OCI-LY3 (cell line): ENCODE measurements around the gene METAP1.

ENCODE experiments used
- H2AFZ ChIP-seq: fragments of 200-600, 300-600 bp; shearing (Covaris generic); 2 replicates; pipeline ENCODE4 v1.6.0; 2014; ENCODE audit warnings: antibody characterized with exemption, low read depth, low read length
- H3K27ac ChIP-seq: fragments of 200-600, 300-600 bp; sonication (generic); 2 replicates; pipeline ENCODE4 v1.5.1; 2014; ENCODE audit warnings: mild to moderate bottlenecking, low read length, moderate library complexity, mixed read lengths
- H3K27me3 ChIP-seq: fragments of 200-600, 300-600 bp; sonication (generic); 2 replicates; pipeline ENCODE4 v1.6.1; 2014; ENCODE audit warnings: low read depth, low read length, mixed read lengths
- H3K36me3 ChIP-seq: fragments of 200-600, 300-600 bp; sonication (generic); replicated peaks from 2 replicates; pipeline ENCODE3; 2014; ENCODE audit warnings: low read depth, low read length, mixed read lengths
- H3K4me1 ChIP-seq: fragments of 300-600, 200-600 bp; sonication (generic); 2 replicates; pipeline ENCODE4 v1.6.1; 2014; ENCODE audit warnings: low read length, mixed read lengths
- H3K4me2 ChIP-seq: fragments of 200-600, 300-600 bp; sonication (generic); 2 replicates; pipeline ENCODE4 v1.6.1; 2014; ENCODE audit warnings: low read length, mixed read lengths
- H3K4me3 ChIP-seq: fragments of 300-600, 200-600 bp; sonication (generic); 2 replicates; pipeline ENCODE4 v1.5.1; 2014; ENCODE audit warnings: antibody characterized with exemption, mild to moderate bottlenecking, low read length, moderate library complexity
- H3K79me2 ChIP-seq: fragments of 300-600, 200-600 bp; shearing (Covaris generic); 2 replicates; pipeline ENCODE4 v1.6.1; 2014; ENCODE audit warnings: mild to moderate bottlenecking, low read length, mixed read lengths
- H3K9ac ChIP-seq: fragments of 300-600, 200-600 bp; shearing (Covaris generic); 2 replicates; pipeline ENCODE4 v1.6.0; 2014; ENCODE audit warnings: mild to moderate bottlenecking, low read length, moderate library complexity
- H3K9me3 ChIP-seq: fragments of 200-600, 300-600 bp; shearing (Covaris generic); 2 replicates; pipeline ENCODE4 v1.6.1; 2014; ENCODE audit warnings: low read length, mixed read lengths; ENCODE audit not compliant: insufficient read depth
- H4K20me1 ChIP-seq: fragments of 200-600, 300-600 bp; sonication (generic); 2 replicates; pipeline ENCODE4 v1.6.1; 2016; ENCODE audit warnings: low read length, mixed read lengths; ENCODE audit not compliant: insufficient read depth
- EZH2phosphoT487 ChIP-seq: fragments of 200-600 bp; shearing (Covaris generic); IDR thresholded peaks from 2 replicates; pipeline ENCODE4 v1.6.1; 2018; ENCODE audit warnings: antibody characterized with exemption, mixed run types, low read depth
- TF ChIP-seq, protein P1 (sequence below): fragments of 200-600, 300-600 bp; sonication (generic); IDR thresholded peaks from 2 replicates; pipeline ENCODE4 v1.5.1; 2014; ENCODE audit warnings: antibody characterized with exemption, low read length, low read depth

The METAP1 gene

DNA sequence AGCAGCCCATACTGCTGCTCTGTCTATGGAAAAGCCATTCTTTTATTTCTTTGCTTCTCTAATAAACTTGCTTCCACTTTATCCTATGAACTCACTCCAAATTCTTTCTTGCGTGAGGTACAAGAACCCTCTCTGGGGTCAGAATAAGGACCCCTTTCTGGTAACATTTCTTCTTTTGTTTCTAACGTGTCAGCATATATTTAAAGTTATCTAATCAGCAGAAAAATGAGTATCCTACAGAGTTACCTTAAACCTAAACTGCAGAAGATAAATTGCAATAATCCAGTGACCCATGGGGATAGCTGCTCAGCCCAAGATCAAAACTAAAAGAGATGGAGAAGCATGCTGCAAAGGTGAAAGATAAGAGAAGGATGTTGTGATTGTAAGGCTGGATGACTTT lies 89.1 kb downstream of the METAP1 start:
- H3K4me2 ChIP-seq = no peak overlapping the region
- H3K79me2 ChIP-seq = peaks cover 31% of the 10 kb centered on the region
- H3K36me3 ChIP-seq = peaks cover 41% of the 10 kb centered on the region
- no peaks in the 10 kb centered on the region for H3K9me3 ChIP-seq
- H3K27me3 ChIP-seq = no peaks in the 10 kb centered on the region
- no peaks in the 10 kb centered on the region; the same call in 1 of the 2 replicates for H4K20me1 ChIP-seq
- no peak overlapping the region for H3K27ac ChIP-seq
- no peak overlapping the region for H2AFZ ChIP-seq
- no peak for TF ChIP-seq EZH2phosphoT487
- TF ChIP-seq, protein P1, sequence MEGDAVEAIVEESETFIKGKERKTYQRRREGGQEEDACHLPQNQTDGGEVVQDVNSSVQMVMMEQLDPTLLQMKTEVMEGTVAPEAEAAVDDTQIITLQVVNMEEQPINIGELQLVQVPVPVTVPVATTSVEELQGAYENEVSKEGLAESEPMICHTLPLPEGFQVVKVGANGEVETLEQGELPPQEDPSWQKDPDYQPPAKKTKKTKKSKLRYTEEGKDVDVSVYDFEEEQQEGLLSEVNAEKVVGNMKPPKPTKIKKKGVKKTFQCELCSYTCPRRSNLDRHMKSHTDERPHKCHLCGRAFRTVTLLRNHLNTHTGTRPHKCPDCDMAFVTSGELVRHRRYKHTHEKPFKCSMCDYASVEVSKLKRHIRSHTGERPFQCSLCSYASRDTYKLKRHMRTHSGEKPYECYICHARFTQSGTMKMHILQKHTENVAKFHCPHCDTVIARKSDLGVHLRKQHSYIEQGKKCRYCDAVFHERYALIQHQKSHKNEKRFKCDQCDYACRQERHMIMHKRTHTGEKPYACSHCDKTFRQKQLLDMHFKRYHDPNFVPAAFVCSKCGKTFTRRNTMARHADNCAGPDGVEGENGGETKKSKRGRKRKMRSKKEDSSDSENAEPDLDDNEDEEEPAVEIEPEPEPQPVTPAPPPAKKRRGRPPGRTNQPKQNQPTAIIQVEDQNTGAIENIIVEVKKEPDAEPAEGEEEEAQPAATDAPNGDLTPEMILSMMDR = no peak
- no peak overlapping the region for H3K9ac ChIP-seq
- no peak overlapping the region for H3K4me3 ChIP-seq
- peaks cover 8% of the 10 kb centered on the region for H3K4me1 ChIP-seq

DNA sequence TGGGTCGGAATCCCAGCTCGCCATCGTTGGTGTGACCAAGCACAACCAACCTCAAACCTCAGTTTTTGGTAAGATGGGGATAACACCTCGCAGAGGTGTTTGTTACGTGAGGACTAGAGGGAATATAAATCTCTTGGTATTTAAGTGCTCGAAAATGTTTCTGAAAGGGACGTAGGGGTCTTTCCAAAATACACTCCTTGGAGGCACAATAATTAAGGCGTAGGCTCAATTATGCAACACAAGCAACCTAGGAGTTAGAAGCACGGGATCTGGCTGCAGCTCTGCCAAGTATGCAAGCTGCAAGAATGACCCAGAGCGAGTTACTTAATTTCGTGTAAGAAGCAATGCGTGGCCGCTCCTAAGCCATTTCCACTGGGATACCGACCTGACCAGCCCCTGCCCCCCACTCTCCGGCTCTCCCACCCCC lies 92.5 kb downstream of the METAP1 start:
- H3K27ac ChIP-seq = peak overlapping the region; percentile 62
- H3K4me2 ChIP-seq = peak overlapping the region; percentile 90
- peak overlapping the region; percentile 89 for H3K4me3 ChIP-seq
- peaks cover 15% of the 10 kb centered on the region for H3K36me3 ChIP-seq
- TF ChIP-seq EZH2phosphoT487 = no peak
- TF ChIP-seq, protein P1 = no peak
- H3K9ac ChIP-seq = peak overlapping the region; percentile 91
- H4K20me1 ChIP-seq = no peaks in the 10 kb centered on the region; the same call in 1 of the 2 replicates
- H3K79me2 ChIP-seq = peaks cover 31% of the 10 kb centered on the region
- H3K27me3 ChIP-seq = no peaks in the 10 kb centered on the region
- no peaks in the 10 kb centered on the region for H3K9me3 ChIP-seq
- H2AFZ ChIP-seq = peak overlapping the region; percentile 90
- peaks cover 18% of the 10 kb centered on the region for H3K4me1 ChIP-seq

DNA sequence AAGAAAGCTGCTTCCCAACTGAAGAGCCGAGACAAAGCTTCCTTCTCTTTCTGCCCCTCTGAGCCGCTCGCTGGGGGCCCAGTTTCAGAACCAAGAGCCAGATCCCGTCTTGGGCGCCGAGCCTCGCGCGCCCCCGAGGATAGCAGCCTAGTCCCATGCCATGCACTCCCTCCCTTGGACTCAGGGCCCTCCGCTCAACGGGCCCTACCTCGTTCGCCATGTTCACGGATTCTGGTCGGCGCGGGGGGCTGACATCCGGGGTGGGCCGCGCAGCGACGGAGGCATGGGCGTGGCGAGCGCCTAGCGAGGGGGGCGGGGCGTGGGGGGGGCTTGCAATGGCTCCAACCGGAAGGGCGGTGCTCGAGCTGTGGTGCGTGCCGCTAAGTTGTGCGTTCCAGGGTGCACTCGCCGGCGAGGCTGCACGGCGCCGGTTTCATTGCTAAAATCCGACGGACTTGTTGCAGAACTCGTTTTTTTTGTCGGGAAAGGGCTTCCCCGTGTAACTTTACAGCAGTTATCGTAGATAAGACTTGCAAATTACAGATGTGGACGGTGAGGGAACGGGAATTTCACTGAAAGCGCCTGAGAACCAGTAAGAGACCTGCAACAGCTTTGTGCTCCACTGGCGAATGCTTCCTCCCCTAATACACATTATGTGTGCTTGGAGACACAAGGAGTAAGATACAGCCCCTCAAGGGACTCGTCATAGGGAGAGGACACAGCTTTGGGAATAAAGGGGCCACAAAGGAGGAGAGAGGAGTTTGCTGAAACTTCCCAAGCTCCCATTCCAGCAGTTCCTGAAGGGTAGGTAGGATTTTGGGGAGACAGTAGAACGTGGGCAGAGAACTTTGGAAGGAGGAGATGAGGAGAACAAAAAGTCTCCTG lies 93.2 kb downstream of the METAP1 start, which contains the start of gene ADH5:
Gene ADH5 (minus strand): TSS at position 308 of the 885 bp plus-strand sequence. CDS start 88 bp downstream, at position 220.
- Histone ChIP-seq H3K27me3 (no peaks in the 10 kb centered on the region), H4K20me1 (no peaks in the 10 kb centered on the region; the same call in 1 of the 2 replicates), H3K27ac (peak within 1 kb of the TSS; percentile 62), H3K9me3 (no peaks in the 10 kb centered on the region), H3K4me1 (peaks cover 18% of the 10 kb centered on the region), H3K4me3 (peak within 1 kb of the TSS; percentile 89), H3K9ac (peak within 1 kb of the TSS; percentile 91), H3K4me2 (peak within 1 kb of the TSS; percentile 96), H2AFZ (peak within 1 kb of the TSS; percentile 96), H3K79me2 (peaks cover 31% of the 10 kb centered on the region), H3K36me3 (peaks cover 13% of the 10 kb centered on the region)
- no peak for TF ChIP-seq EZH2phosphoT487
- TF ChIP-seq, protein P1 = no peak

DNA sequence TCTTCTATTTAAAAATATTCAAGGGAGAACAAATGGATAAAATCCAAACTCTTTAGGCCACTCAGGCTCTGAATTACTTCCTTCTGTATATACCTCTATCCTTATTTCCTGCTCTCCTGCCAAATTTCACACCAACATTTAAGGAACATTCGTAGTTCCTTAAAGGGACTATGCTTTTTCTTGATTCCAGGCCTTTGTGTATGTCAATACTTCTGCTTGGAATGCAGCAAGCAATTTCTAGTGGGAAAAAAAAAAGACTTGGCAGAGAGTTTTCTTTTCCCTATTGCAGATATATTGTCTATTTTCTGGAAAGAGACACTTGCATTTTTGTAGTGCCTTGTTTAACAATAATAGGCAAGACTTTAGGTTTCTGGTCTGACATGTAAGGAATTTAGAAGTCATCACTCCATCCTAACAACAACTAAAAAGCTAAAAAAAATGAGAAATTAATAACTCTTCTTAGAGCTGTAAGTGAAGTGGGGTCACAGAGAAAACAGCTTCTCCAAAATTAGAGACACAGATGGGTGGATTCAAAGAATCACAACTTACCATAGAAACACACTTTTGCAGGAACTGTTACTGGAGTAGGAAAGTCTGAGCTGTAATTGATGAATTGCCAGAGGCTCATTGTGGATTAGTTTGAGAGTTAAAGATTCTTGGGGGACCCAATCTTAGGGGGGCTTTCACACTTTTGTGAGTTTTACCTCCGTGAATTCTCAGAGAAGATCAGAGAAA lies 95.1 kb downstream of the METAP1 start:
- Histone ChIP-seq H3K4me1 (peaks cover 18% of the 10 kb centered on the region), H3K4me2 (no peak overlapping the region)

More for the DNA sequence above, 95.1 kb downstream of the METAP1 start:
- Histone ChIP-seq H3K9ac (no peak overlapping the region), H3K36me3 (no peaks in the 10 kb centered on the region), H3K27me3 (no peaks in the 10 kb centered on the region), H3K27ac (no peak overlapping the region), H3K9me3 (no peaks in the 10 kb centered on the region), H2AFZ (no peak overlapping the region), H3K79me2 (peaks cover 28% of the 10 kb centered on the region), H4K20me1 (no peaks in the 10 kb centered on the region), H3K4me3 (no peak overlapping the region)
- TF ChIP-seq, protein P1 = no peak
- TF ChIP-seq EZH2phosphoT487 = no peak
